Stimulated activated CD8-positive, alpha-beta memory T cell treated with anti-CD3 and anti-CD28 coated beads, Interleukin-15, amount 100 ng/mL, for 24 hours (primary cell): ENCODE data around the gene BTG1.
"Not testable (repeated sequence)": the region's sequence is repeated elsewhere in the genome, so short reads cannot be mapped to it uniquely, and the experiment has no call there.

ENCODE experiments used
- DNase-seq: peaks from one replicate; pipeline ENCODE4 v3.0.0-alpha.2; 2020; ENCODE audit warnings: low read depth

Gene BTG1

GRCh38 chr12:92096346-92097136 lies 49.1 kb downstream of the BTG1 start:
- DNase-seq = no peak

GRCh38 chr12:92094751-92095161 lies 50.9 kb downstream of the BTG1 start:
- DNase-seq = no peak

DNA sequence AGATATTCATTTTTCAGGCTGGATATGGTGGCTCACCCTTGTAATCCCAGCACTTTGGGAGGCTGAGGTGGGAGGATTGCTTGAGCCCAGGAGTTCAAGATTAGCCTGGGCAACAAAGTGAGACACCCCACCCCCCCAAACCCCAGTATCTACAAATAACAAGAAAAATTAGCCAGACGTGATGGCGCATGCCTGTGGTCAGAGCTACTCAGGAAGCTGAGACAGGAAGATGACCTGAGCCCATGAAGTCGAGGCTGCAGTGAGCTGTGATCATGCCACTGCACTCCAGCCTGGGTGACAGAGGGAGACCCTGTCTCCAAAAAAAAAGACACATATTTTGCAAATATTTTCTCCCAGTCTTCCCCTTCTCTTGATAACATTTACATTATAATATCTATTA lies 51.3 kb downstream of the BTG1 start:
- not testable (repeated sequence) for DNase-seq
